K562 (cell line): ENCODE data around the gene MRPL30. TPM values are rescaled to one million over a fixed set of nuclear protein-coding genes. Genes with fewer than 3 reads are reported as not detected.

Source experiments
- ATF7 ChIP-seq: fragments of 450-650 bp; IDR thresholded peaks from 2 replicates; pipeline ENCODE4 v1.7.1; 2014; ENCODE audit warnings: mild to moderate bottlenecking, moderate library complexity
- BCOR ChIP-seq: fragments of 450-650 bp; IDR thresholded peaks from 2 replicates; pipeline ENCODE4 v1.6.1; 2016
- CEBPB ChIP-seq: fragments of 450-650 bp; IDR thresholded peaks from 2 replicates; pipeline ENCODE4 v1.6.1; 2016; ENCODE audit warnings: missing genetic modification characterization, missing compliant biosample characterization
- CREB5 ChIP-seq: fragments of 250-450 bp; sonication (Bioruptor Pico); IDR thresholded peaks from 2 replicates; pipeline ENCODE4 v1.5.0; 2020; ENCODE audit warnings: mild to moderate bottlenecking
- CSDE1 ChIP-seq, 2 experiments: fragments of 450-650 bp; IDR thresholded peaks; 2 replicates each; pipeline ENCODE4 v1.6.1; 2016; ENCODE audit warnings: mild to moderate bottlenecking in 1 of 2
- EP300 ChIP-seq: IDR thresholded peaks from 2 replicates; pipeline ENCODE4 v1.6.1; 2012; ENCODE audit warnings: low read length, improper control_type of control experiment
- FOS ChIP-seq: IDR thresholded peaks from 3 replicates; pipeline ENCODE4 v1.6.1; 2011; ENCODE audit not compliant: insufficient read length; ENCODE audit errors: extremely low read depth
- FOXJ2 ChIP-seq: fragments of 200-800 bp; sonication (Bioruptor generic); IDR thresholded peaks from 2 replicates; pipeline ENCODE4 v1.6.1; 2016; ENCODE audit warnings: missing genetic modification characterization, missing compliant biosample characterization
- NFATC3 ChIP-seq: fragments of 450-650 bp; IDR thresholded peaks from 2 replicates; pipeline ENCODE4 v1.6.1; 2017; ENCODE audit warnings: mild to moderate bottlenecking
- PHB2 ChIP-seq: fragments of 450-650 bp; IDR thresholded peaks from 2 replicates; pipeline ENCODE4 v1.6.1; 2017; ENCODE audit warnings: low read depth
- TAF9B ChIP-seq: fragments of 450-650 bp; IDR thresholded peaks from 2 replicates; pipeline ENCODE4 v1.6.1; 2018; ENCODE audit warnings: mild to moderate bottlenecking; ENCODE audit not compliant: partially characterized antibody
- YBX1 ChIP-seq: fragments of 450-650 bp; IDR thresholded peaks from 2 replicates; pipeline ENCODE4 v1.7.1; 2016; ENCODE audit warnings: mild to moderate bottlenecking
- ZBTB8A ChIP-seq: fragments of 450-650 bp; IDR thresholded peaks from 2 replicates; pipeline ENCODE4 v1.6.1; 2018; ENCODE audit warnings: mild to moderate bottlenecking, moderate library complexity; ENCODE audit not compliant: partially characterized antibody
- ZFX ChIP-seq: sonication (generic); formaldehyde crosslinking; IDR thresholded peaks from 2 replicates; pipeline ENCODE4 v1.8.0; 2022; ENCODE audit warnings: mild to moderate bottlenecking, missing genetic modification reagents, moderate library complexity
- ZNF124 ChIP-seq: sonication (generic); formaldehyde crosslinking; IDR thresholded peaks from 2 replicates; pipeline ENCODE4 v1.8.1; 2022; ENCODE audit warnings: missing genetic modification reagents
- polyA plus RNA-seq, 8 experiments: library from polyadenylated mRNA; depleted of rRNA in 4 of 8; stranded (reverse) in 5 of 8; unstranded in 3 of 8; fragments of >200 nt; fragmentation: Nextera tagmentation in 2 of 8; fragmentation: Illumina TruSeq in 1 of 8; extraction: Ambion mirVana in 2 of 8; extraction: Trizol in 1 of 8; gene quantifications; 2 replicates each; pipeline versions ENCODE4 v1.2.1 to v1.2.3, GENCODE V29; 2011 to 2014; ENCODE audit warnings: inconsistent platforms in 1 of 8, missing spikeins in 1 of 8
- total RNA-seq, 7 experiments: library from RNA; depleted of rRNA in 6 of 7; stranded (reverse); fragments of >200 nt in 6 of 7; fragmentation: Illumina TruSeq in 2 of 7; extraction: Trizol in 2 of 7; gene quantifications; 2 replicates each; pipeline versions ENCODE4 v1.2.1 to v1.2.3, GENCODE V29; 2011 to 2021; ENCODE audit warnings: low replicate concordance in 1 of 7
- TF ChIP-seq, protein P1 (sequence below): fragments of 150-350 bp; conservative IDR thresholded peaks from 2 replicates; pipeline ENCODE4 v1.6.1; 2014; ENCODE audit warnings: low read length
- TF ChIP-seq, protein P2 (sequence below): sonication (generic); formaldehyde crosslinking; IDR thresholded peaks from 2 replicates; pipeline ENCODE4 v1.8.0; 2023; ENCODE audit warnings: missing genetic modification reagents, mild to moderate bottlenecking, borderline replicate concordance
- TF ChIP-seq, protein P3 (sequence below): fragments of 450-650 bp; formaldehyde crosslinking; IDR thresholded peaks from 2 replicates; pipeline ENCODE4 v1.4.0; 2020; ENCODE audit warnings: mild to moderate bottlenecking, moderate library complexity

Gene MRPL30
- total and polyA plus RNA-seq, 9 of the 15 experiments (the other 6 are each of a cell fraction or from before 2014, with no cell fraction given) = 63.3 to 130 (median 87.0) TPM

- TF ChIP-seq, protein P1, sequence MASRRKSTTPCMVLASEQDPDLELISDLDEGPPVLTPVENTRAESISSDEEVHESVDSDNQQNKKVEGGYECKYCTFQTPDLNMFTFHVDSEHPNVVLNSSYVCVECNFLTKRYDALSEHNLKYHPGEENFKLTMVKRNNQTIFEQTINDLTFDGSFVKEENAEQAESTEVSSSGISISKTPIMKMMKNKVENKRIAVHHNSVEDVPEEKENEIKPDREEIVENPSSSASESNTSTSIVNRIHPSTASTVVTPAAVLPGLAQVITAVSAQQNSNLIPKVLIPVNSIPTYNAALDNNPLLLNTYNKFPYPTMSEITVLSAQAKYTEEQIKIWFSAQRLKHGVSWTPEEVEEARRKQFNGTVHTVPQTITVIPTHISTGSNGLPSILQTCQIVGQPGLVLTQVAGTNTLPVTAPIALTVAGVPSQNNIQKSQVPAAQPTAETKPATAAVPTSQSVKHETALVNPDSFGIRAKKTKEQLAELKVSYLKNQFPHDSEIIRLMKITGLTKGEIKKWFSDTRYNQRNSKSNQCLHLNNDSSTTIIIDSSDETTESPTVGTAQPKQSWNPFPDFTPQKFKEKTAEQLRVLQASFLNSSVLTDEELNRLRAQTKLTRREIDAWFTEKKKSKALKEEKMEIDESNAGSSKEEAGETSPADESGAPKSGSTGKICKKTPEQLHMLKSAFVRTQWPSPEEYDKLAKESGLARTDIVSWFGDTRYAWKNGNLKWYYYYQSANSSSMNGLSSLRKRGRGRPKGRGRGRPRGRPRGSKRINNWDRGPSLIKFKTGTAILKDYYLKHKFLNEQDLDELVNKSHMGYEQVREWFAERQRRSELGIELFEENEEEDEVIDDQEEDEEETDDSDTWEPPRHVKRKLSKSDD = 0 out of 2 replicates have a peak, but pooled peaks have one; percentile 87
- TF ChIP-seq ZNF124 = no peak
- TF ChIP-seq TAF9B = peak; percentile 98
- peak; percentile 50; the same call in 1 of the 2 replicates for TF ChIP-seq EP300
- TF ChIP-seq YBX1 = no peak
- 0 out of 2 replicates have a peak, but pooled peaks have one; percentile 21 for TF ChIP-seq BCOR
- TF ChIP-seq CREB5 (CRISPR knock-in tag) = no peak
- TF ChIP-seq CSDE1 (IDR thresholded peaks at IDR 0.05) = no peak
- 0 out of 2 replicates have a peak, but pooled peaks have one; percentile 33 for TF ChIP-seq CEBPB
- peak; percentile 72; the same call in 1 of the 2 replicates for TF ChIP-seq NFATC3
- TF ChIP-seq, protein P2, sequence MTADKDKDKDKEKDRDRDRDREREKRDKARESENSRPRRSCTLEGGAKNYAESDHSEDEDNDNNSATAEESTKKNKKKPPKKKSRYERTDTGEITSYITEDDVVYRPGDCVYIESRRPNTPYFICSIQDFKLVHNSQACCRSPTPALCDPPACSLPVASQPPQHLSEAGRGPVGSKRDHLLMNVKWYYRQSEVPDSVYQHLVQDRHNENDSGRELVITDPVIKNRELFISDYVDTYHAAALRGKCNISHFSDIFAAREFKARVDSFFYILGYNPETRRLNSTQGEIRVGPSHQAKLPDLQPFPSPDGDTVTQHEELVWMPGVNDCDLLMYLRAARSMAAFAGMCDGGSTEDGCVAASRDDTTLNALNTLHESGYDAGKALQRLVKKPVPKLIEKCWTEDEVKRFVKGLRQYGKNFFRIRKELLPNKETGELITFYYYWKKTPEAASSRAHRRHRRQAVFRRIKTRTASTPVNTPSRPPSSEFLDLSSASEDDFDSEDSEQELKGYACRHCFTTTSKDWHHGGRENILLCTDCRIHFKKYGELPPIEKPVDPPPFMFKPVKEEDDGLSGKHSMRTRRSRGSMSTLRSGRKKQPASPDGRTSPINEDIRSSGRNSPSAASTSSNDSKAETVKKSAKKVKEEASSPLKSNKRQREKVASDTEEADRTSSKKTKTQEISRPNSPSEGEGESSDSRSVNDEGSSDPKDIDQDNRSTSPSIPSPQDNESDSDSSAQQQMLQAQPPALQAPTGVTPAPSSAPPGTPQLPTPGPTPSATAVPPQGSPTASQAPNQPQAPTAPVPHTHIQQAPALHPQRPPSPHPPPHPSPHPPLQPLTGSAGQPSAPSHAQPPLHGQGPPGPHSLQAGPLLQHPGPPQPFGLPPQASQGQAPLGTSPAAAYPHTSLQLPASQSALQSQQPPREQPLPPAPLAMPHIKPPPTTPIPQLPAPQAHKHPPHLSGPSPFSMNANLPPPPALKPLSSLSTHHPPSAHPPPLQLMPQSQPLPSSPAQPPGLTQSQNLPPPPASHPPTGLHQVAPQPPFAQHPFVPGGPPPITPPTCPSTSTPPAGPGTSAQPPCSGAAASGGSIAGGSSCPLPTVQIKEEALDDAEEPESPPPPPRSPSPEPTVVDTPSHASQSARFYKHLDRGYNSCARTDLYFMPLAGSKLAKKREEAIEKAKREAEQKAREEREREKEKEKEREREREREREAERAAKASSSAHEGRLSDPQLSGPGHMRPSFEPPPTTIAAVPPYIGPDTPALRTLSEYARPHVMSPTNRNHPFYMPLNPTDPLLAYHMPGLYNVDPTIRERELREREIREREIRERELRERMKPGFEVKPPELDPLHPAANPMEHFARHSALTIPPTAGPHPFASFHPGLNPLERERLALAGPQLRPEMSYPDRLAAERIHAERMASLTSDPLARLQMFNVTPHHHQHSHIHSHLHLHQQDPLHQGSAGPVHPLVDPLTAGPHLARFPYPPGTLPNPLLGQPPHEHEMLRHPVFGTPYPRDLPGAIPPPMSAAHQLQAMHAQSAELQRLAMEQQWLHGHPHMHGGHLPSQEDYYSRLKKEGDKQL = no peak
- TF ChIP-seq ATF7 = peak; percentile 89
- TF ChIP-seq FOS = no peak
- TF ChIP-seq, protein P3, sequence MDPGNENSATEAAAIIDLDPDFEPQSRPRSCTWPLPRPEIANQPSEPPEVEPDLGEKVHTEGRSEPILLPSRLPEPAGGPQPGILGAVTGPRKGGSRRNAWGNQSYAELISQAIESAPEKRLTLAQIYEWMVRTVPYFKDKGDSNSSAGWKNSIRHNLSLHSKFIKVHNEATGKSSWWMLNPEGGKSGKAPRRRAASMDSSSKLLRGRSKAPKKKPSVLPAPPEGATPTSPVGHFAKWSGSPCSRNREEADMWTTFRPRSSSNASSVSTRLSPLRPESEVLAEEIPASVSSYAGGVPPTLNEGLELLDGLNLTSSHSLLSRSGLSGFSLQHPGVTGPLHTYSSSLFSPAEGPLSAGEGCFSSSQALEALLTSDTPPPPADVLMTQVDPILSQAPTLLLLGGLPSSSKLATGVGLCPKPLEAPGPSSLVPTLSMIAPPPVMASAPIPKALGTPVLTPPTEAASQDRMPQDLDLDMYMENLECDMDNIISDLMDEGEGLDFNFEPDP (CRISPR knock-in tag) = no peak
- peak; percentile 71 for TF ChIP-seq ZFX (CRISPR knock-in tag)
- no peak for TF ChIP-seq ZBTB8A
- no peak; the same call in 1 of the 2 replicates for TF ChIP-seq FOXJ2 (tag)
- no peak for TF ChIP-seq PHB2
Measured at GRCh38 chr2:99180755-99181623, at the start of gene MRPL30, which contains the start of gene MITD1 (continued).
